ENCODE measurements around the gene SLC22A8.
"Not testable (repeated sequence)": the region's sequence is repeated elsewhere in the genome, so short reads cannot be mapped to it uniquely, and the experiment has no call there.

SLC22A8 gene

GRCh38 chr11:62948765-62949320 lies 66.8 kb downstream of the SLC22A8 start:
- Histone ChIP-seq H3K36me3 (replicated peaks) (no peaks in the 10 kb centered on the region), H3K4me3 (ENCODE audit: low read depth, low read length) (no peak overlapping the region), H3K27me3 (replicated peaks) (no peaks in the 10 kb centered on the region), H3K27ac (no peak overlapping the region)
- in situ Hi-C loops (cut with HindIII; ENCODE audit: low pct_ligation_motif_present, low sequenced_read_pairs) = no loop called here
- DNase-seq = no peak
- no peak for TF ChIP-seq CTCF (IDR thresholded peaks at IDR 0.05; ENCODE audit: low read depth, low read length, missing control alignments)

- H3K27me3 ChIP-seq (replicated peaks); in situ Hi-C loops (cut with HindIII; ENCODE audit: low pct_ligation_motif_present, low sequenced_read_pairs); H3K36me3 ChIP-seq (replicated peaks); DNase-seq; H3K27ac ChIP-seq; H3K4me3 ChIP-seq (ENCODE audit: low read depth, low read length): not testable (repeated sequence)
Measured at GRCh38 chr11:62945538-62945937, 70.1 kb downstream of the SLC22A8 start.

Measured in brain microvascular endothelial cell (primary cell).